SK-N-SH (cell line): ENCODE data around the gene LETM1.

ENCODE experiments used
- CHD2 ChIP-seq: fragments of 150-350 bp; IDR thresholded peaks from 2 replicates; pipeline ENCODE4 v1.6.1; 2018; ENCODE audit warnings: low read length; ENCODE audit not compliant: partially characterized antibody
- CTCF ChIP-seq: fragments of 200-600 bp; sonication (generic); IDR thresholded peaks from 2 replicates; pipeline ENCODE4 v1.6.1; 2017; ENCODE audit warnings: antibody characterized with exemption, mild to moderate bottlenecking, moderate library complexity
- ELF1 ChIP-seq: IDR thresholded peaks from 2 replicates; pipeline ENCODE4 v1.4.0; 2012
- FOXJ3 ChIP-seq: sonication (generic); formaldehyde crosslinking; IDR thresholded peaks from 2 replicates; pipeline ENCODE4 v1.5.1; 2020; ENCODE audit warnings: mild to moderate bottlenecking, missing genetic modification reagents
- FOXM1 ChIP-seq: IDR thresholded peaks from 2 replicates; pipeline ENCODE4 v1.4.0; 2012; ENCODE audit warnings: low read depth, mild to moderate bottlenecking
- MAX ChIP-seq: IDR thresholded peaks from 2 replicates; pipeline ENCODE4 v1.4.0; 2012; ENCODE audit warnings: low read depth
- MXI1 ChIP-seq: IDR thresholded peaks from 2 replicates; pipeline ENCODE4 v1.6.1; 2012; ENCODE audit warnings: mild to moderate bottlenecking, low read depth, low read length, improper control_type of control experiment
- POLR2AphosphoS5 ChIP-seq: IDR thresholded peaks from 2 replicates; pipeline ENCODE4 v1.6.1; 2012; ENCODE audit warnings: low read depth, low read length
- REST ChIP-seq: IDR thresholded peaks from 2 replicates; pipeline ENCODE4 v1.6.1; 2012; ENCODE audit warnings: mild to moderate bottlenecking, low read depth, low read length, moderate library complexity
- SIN3A ChIP-seq: IDR thresholded peaks from 2 replicates; pipeline ENCODE4 v1.6.1; 2012; ENCODE audit warnings: low read depth, mild to moderate bottlenecking, low read length, moderate library complexity, borderline replicate concordance
- USF1 ChIP-seq: IDR thresholded peaks from 2 replicates; pipeline ENCODE4 v1.4.0; 2012; ENCODE audit warnings: low read depth, borderline replicate concordance
- ZBTB33 ChIP-seq: IDR thresholded peaks from 2 replicates; pipeline ENCODE4 v1.4.0; 2012; ENCODE audit warnings: low read depth, borderline replicate concordance

GRCh38 chr4:1839282-1839681, 16.7 kb downstream of the LETM1 start:
- no peak for TF ChIP-seq CTCF
- TF ChIP-seq FOXM1: no peak
- no peak for TF ChIP-seq POLR2AphosphoS5
- no peak for TF ChIP-seq MAX
- no peak for TF ChIP-seq ZBTB33
- TF ChIP-seq REST: no peak
- no peak for TF ChIP-seq CHD2
- TF ChIP-seq FOXJ3: no peak
- no peak for TF ChIP-seq SIN3A
- TF ChIP-seq USF1: no peak
- TF ChIP-seq ELF1: no peak
- no peak for TF ChIP-seq MXI1
